ENCODE results near the gene ENAM.

The ENAM gene, protein sequence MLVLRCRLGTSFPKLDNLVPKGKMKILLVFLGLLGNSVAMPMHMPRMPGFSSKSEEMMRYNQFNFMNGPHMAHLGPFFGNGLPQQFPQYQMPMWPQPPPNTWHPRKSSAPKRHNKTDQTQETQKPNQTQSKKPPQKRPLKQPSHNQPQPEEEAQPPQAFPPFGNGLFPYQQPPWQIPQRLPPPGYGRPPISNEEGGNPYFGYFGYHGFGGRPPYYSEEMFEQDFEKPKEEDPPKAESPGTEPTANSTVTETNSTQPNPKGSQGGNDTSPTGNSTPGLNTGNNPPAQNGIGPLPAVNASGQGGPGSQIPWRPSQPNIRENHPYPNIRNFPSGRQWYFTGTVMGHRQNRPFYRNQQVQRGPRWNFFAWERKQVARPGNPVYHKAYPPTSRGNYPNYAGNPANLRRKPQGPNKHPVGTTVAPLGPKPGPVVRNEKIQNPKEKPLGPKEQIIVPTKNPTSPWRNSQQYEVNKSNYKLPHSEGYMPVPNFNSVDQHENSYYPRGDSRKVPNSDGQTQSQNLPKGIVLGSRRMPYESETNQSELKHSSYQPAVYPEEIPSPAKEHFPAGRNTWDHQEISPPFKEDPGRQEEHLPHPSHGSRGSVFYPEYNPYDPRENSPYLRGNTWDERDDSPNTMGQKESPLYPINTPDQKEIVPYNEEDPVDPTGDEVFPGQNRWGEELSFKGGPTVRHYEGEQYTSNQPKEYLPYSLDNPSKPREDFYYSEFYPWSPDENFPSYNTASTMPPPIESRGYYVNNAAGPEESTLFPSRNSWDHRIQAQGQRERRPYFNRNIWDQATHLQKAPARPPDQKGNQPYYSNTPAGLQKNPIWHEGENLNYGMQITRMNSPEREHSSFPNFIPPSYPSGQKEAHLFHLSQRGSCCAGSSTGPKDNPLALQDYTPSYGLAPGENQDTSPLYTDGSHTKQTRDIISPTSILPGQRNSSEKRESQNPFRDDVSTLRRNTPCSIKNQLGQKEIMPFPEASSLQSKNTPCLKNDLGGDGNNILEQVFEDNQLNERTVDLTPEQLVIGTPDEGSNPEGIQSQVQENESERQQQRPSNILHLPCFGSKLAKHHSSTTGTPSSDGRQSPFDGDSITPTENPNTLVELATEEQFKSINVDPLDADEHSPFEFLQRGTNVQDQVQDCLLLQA

GRCh38 chr4:70628444-70628843 is at the start of gene ENAM:
Gene ENAM (plus strand): TSS chr4:70628744. CDS start chr4:70629501, 757 bp downstream.
- no peak for DNase-seq

GRCh38 chr4:70581980-70582379 is 46.6 kb upstream of the ENAM start:
- no peak for DNase-seq

DNA sequence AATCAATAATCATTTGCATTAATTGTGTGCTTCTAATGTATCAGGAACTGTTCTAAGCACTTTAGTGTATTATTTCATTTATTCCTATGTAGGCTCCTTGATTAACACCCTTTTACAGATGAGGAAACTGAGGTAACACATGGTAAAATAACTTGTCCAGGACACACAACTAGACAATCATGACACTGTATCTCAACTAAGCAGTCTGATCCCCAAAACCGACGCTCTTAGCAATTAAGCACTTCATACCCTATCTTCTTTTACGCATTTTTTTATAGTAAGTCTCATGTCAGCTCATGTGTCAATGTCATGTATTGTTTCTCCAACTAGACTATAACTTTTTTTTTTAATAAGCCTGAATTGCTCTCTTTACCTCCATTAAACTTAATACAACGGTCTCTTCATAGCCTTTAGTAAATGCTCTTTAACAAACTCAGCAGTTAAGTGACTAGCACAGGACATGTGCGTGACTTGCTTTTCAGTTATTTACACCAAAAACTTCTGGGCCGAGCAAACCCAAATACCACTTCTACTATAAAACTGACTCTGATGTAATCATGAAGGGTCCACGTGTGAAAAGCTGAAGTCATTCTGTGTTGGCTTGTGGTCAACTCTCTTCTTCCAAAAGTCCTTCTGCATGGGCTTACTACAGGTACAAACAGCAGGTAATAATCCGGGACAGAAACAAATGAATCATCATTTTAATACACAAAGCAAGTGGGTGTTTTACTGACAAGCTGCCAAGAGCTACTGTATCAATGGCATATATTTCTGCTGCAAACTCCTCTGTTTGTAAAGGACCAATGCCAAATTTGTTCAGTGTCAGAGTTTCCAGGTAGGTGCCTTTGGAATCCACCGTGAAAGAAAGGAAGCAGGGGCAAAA is 44.4 kb upstream of the ENAM start:
- DNase-seq, result no peak

DNA sequence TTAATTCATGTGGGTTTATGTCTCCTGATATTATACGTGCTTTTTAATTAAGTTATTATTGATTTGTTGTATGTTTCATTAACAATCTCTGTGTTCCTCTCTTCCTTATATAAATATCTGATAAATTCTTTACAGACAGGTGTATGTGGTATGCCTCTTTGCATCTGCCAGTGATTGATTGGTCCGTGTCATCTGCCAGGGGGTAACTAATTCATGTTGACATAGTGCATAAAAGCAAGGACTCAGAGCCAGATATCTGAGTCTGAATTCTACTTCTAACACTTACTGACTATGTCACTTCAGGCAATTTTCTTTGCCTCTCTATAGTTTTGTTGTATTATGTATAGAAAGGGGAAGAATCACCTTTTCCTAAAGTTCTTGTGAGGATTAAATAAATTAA is 41.7 kb upstream of the ENAM start:
- no peak for DNase-seq

DNA sequence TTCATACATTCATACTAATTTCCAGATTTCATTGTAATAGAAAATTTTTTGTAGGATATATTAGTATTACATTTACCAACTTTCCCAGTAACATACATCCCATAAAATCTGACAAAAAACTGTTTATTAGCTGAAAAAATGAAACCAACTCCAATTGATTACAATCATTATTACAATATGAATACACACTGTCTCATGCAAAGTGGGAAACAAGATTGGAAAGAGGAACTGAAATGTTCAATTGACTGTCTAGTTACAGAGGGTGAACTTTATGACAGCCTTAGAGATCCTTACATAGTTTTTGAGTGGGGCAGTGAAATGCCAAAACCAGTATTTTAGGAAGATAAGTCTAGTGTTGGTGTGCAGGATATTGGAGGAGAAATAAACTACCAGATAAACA is 38.8 kb upstream of the ENAM start:
- no peak for DNase-seq

GRCh38 chr4:70591955-70592582 is 36.5 kb upstream of the ENAM start, which contains the start of gene AMBN:
Gene AMBN (plus strand): TSS chr4:70592256. CDS start chr4:70592359, 103 bp downstream.
- no peak for DNase-seq

GRCh38 chr4:70594196-70594595 is 34.3 kb upstream of the ENAM start:
- no peak for DNase-seq

DNA sequence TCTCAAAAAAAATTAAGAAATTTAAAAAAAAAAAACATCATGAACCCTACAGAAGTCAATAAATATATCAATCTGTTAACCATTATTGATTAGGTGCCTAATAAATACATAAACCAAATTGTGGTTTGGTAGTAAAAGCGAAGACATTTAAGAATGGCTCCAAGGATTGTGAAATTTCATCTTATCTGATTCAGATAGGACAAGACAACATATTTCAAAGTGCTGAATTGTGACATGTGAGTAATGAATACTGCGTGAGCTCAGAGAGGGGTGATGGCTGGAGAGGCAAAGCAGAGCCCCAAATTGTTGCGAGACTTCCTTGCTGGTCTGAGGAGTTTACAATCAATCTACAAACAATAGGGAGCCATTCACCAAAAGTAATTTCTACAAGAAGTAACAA is 28.2 kb upstream of the ENAM start:
- no peak for DNase-seq

DNA sequence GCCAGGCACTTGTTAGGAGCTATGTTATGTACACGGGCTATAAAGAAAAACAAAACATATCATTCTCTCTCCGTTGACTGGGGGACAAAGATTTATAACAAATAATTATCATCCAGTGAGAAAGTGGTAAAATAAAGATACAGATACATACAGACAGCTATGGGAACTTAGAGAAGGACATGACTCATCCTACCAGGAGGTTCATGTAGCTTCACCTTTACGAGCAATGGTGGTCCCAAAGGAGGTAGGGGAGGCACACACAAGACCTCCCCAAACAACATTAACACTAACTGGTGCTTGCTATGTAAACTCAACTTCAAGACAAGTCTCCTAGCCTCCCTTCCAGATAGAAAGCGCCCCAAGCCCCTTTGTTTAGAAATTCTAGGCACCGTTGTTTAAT is 27.6 kb upstream of the ENAM start:
- no peak for DNase-seq

DNA sequence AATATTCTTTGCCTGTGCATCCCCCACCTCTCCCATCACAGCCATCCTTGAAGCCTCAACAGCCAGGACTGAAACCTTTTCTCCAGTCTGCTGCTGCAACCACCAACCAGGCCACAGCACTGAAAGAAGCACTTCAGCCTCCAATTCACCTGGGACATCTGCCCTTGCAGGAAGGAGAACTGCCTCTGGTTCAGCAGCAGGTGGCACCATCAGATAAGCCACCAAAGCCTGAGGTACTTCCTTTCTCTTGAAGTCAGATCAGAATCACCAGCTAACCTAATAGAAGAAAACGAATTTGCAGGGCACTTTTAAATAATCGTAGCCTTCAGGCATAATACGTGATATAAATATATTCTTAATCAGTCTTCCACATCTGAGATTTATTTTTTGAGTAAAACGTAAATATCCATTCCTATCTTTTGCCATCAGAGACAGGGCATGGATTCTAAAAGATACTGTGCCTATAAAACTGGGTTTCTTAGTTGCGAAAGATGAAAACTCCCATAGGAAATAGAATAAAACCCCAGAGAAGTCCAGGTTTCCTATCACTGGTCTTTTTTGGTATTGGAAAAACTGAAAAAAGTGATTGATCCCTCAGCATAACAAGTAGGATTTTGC is 27.0 kb upstream of the ENAM start:
- peak; percentile 55 for DNase-seq

DNA sequence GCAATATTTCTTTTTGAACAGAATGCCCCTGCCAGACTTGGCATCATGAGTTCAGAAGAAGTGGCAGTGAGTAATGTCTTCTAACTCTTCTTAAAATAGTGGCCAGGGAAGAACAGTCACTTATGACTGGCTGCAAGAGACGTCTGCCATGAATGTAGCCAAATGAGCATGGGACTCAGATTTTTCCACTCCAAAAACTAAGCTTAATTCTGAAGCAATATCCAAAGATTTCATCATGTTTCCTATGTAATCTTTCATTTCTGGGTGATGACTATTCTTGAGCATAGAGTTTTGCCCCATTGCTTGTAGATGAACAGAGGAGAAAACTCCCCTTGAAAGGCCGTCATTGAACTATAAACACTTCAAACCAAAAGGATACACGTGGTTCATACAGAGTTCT is 24.7 kb upstream of the ENAM start:
- DNase-seq, result no peak

GRCh38 chr4:70606459-70606858 is 22.1 kb upstream of the ENAM start:
- no peak for DNase-seq

- DNase-seq, result no peak
These were observed 21.1 kb upstream of the ENAM start for GRCh38 chr4:70607334-70607853.

DNA sequence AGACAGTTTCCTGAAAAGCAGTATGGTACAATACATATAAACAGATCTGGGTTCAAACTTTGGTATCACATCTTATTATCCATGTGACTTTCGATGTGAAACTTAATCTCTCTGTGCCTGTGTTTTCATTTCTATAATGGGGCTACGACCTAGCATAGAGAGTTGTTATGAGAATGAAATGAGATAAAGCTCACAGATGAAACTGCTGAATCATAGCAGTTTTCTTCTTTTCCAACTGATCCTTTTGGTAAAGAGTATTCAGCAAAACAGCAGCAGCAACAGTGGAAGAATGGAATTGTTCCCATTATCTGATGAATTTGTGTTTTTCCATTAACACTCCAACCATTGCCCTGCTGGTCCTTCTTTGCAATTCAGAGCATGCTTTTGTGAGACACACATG is 20.2 kb upstream of the ENAM start:
- no peak for DNase-seq

DNA sequence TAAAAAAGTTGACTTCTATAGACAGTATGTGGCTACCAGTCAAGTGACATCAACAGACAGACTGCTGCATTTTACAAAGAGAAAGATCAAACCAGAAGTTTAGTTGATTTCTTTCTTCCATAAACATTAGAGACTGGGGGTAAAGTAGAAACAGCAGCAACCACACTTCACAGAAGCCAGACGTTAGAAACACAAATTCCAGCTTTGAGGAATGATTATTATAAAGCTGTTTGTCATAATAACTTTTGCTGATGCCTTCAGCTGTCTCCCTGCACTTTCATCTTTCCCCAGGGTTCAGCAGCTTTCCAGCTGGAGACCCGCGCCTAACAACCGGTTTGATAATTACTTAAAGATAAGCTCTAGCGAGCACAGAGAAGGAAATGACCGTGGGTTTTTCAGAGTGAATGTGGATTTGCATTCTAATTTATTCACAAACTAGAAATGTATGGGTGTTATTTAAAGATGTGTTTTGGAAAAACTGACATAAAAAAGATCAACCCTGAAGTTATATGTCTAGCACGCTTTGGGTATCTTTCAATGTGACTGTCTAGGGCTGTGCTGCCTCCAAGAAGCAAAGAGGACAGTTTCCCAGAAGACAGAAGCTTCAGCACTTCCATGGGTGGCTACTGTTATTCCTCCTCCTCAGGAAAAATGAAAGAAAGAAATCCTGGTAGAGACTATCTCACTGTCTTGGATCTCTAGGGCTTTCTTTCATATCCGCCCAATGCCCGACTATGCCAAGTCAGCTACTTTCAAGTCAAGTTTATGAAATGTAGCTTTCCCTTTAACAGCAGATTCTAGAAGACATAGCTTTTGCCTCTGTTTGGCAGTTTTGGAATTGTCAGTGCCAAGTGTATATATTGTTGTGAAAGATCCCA is 15.0 kb upstream of the ENAM start:
- DNase-seq, result no peak

DNA sequence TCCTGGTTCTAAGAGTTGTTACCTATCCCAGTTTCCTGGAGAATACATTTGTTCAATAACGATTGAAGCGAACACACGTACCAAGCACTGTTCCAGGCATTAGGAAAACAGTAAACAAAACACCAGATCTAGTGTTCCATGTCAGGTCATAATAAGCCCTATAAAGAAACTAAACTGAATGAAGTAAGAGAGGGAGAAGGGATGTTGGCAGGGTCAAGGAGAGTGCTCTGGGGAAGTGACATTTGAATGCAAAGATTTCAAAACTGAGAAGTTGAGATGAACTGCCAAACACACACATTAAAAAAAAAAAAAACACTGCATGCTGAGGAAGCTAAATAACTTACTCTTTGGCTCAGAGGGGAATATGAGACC is 14.4 kb upstream of the ENAM start:
- DNase-seq, result no peak

DNA sequence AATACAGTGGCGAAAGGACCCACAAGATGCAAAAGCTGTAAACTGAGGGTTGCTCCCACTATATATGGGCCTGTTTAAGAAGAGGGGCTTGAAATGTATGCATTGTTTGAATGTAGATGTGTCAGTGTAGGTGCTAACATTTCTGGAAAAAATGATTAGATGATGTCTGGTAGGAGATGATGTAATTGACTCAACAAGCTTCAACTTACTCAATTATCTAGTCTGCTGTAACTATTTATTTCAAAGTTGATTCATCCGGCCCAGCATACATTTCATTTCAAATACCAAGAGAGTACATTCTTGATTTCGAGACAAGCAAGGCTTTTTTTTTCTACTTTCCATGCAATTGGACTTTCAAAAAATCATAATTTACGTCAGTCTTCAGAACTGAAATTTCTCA is 9.3 kb upstream of the ENAM start:
- DNase-seq, result no peak

DNA sequence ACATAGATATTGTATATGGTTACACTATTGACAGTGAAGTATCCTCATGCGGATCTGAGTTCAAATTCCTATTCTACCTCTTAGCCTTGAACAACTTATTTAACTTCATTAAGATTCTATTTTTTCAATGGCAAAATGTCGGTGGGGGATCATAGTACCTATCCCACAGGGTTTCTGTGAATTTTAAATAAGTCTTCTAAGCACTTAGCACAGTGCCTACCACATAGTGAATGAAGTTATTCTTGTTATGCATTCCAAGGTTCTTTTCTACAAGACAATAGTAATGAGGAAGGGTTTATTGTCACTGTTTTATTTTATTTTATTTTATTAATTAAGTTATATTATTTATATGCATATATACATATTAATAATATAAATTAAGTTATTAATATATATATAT is 8.8 kb upstream of the ENAM start:
- no peak for DNase-seq

GRCh38 chr4:70623323-70623722 is 5.2 kb upstream of the ENAM start:
- no peak for DNase-seq

GRCh38 chr4:70624226-70624793 is 4.2 kb upstream of the ENAM start:
- no peak for DNase-seq
